ENCODE measurements around the gene ITGAE.
"Not testable (repeated sequence)": the region's sequence is repeated elsewhere in the genome, so short reads cannot be mapped to it uniquely, and the experiment has no call there.

The ITGAE gene

DNA sequence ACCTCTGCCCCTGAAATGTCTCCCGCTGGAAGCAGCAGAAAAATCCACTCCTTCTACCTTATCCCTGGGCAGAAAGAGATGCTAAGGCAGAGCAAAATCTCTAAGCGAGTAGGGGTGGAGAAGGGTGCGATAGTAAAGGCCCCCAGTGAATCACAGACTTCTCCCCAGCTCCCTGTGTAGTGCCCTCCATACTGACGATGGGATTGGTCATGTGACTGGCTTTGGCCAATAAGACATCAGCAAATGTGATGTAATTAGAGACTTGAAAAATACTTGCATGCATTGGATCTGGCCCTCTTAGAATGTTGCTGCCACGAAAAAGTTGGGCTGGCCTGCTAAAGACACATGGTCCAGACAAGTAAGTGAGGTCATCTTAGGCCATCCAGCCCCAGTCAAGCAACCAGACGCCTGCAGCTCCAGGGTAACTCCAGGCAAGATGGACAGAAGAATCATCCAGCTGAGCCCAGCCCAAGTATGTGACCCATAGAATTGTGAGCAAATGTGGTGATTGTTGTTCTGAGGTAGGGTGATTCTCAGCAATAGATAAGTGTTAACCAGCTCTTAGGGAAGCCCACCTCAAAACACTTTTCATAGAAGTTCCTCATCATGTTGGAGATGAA, 41.3 kb downstream of the ITGAE start:
- DNase-seq = no peak

DNA sequence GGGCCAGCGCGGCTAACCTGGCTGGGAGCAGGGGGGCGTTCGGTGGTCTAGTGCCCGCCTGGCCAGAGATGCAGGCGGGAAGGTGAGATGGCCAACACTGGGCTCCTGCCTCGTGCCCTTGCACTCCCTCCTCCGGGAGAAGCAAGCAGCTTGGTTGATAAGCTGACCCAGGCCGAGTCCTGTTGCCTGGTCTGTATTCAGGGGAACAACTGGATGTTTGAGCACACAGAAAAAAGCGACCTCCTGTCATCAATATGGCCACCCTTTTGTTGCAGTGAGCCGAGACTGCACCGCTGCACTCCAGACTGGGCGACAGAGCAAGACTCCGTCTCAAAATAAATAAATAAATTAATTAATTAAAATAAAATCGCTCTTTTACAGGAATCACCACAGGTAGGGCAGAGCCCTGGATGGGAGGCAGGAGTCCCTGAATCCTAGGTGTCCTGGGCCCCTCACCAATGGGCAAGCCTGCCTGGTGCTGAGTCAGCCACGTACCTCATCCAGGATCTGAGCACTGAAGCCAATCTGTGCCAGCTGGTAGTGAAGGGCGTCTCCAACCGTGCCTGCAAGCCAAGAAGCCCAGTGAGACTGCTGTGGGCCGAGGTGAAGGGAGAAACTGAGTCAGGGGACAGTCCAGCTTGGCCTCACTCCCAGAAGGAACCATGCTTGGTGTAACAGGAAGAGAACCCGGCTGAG, 45.5 kb downstream of the ITGAE start:
- no peak for DNase-seq

DNA sequence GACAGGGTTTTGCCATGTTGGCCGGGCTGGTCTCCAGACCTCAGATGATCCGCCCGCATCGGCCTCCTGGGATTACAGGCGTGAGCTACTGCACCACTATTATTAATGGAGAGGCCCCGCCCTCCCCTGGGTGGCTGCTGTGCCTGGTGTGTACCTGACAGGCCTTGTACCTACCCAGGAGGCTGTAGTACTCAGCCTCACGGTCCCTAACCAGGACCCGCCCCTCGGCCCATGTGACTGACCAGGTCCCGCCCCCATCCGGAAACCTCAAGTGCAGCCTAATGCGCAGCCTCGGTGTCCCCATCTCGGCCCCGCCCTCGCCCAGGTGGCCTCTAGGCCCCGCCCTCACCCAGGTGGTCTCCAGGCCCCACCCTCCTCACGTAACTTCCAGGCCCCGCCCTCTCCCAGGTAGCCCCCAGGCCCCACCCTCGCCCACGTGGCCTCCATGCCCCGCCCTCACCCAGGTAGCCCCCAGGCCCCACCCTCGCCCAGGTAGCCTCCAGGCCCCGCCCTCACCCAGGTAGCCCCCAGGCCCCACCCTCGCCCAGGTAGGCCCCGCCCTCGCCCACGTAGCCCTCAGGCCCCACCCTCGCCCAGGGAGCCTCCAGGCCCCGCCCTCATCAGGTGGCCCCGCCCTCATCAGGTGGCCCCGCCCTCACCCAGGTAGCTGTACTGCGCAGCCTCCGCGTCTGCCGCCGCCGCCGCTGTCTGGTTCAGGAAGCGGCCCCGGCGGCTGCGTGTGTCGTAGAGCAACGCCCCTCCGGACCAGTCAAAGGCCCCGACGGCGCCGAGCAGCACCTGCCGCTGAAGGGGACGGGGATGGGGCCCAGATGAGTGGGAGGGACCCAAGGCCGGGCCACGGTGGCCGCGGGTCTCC, 46.3 kb downstream of the ITGAE start:
- peak; percentile 67 to 70 for DNase-seq

DNA sequence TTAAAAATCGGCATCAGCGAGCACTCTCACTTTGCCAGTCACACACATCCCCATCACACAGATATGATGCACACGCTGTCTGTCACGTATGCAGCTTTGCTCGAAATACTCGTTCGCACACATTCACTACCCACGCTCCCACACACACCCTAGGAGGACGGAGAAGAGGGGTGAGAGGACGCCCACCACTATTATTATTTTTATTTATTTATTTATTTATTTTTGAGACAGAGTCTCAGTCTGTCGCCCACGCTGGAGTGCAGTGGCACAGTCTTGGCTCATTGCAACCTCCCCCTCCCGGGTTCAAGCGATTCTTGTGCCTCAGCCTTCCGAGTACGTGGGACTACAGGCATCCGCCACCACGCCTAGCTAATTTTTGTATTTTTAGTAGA, 46.9 kb downstream of the ITGAE start:
- DNase-seq = no peak

DNA sequence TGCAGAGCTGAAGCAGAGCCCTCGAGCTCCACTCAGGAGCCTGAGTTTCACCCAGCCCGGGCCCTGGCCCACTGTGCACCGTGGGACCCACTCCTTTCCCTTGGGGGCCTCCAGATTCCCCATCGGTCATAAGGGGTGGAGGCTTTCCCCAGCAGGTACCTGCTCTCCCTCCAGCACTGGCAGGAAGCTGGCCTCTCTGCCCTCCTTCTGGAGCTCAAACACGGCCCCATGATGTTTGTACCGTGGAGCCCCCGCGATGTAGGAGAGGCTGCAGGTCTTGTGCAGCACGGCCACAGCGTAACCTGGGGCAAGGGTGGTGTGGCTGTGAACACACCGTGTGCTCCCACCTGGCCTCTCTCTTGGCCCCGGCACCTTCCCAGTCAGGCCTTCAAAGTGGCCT, 47.4 kb downstream of the ITGAE start:
- no peak for DNase-seq

DNA sequence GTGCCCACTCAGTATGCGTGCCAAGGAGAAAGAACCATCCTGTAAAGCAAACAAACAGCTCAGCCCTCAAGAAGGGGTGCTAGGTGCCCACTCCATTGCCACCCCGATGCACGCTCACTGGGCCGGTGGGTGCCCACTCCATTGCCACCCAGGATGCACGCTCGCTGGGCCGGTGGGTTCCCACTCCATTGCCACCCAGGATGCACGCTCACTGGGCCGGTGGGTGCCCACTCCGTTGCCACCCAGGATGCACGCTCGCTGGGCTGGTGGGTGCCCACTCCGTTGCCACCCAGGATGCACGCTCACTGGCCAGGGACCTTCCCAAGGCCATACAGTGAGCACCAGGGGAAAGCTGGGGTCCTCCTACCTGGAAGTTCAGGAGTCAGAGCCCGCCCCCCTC, 49.2 kb downstream of the ITGAE start:
- DNase-seq = no peak

DNA sequence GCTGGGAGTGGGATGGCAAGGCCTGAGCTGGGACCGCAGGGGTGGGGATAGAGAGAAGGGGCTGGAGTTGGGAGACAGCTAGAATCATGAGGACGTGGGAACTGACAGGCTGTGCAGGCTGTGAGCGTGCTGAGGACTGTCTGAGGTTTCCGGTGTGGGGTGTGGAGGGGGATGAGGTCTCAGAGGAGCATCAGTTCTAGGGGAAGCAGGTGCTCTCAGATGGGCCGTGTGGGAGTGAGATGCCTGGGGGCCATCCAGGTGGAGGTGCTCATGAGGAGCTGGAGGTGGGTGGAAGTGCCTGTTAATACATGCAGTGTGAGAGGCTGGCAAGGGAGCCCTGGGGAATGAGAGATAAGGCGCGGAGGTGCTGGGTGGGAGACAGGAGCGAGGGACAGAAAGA, 50.1 kb downstream of the ITGAE start:
- DNase-seq = peak in 1 of 2 donors; percentile 34

DNA sequence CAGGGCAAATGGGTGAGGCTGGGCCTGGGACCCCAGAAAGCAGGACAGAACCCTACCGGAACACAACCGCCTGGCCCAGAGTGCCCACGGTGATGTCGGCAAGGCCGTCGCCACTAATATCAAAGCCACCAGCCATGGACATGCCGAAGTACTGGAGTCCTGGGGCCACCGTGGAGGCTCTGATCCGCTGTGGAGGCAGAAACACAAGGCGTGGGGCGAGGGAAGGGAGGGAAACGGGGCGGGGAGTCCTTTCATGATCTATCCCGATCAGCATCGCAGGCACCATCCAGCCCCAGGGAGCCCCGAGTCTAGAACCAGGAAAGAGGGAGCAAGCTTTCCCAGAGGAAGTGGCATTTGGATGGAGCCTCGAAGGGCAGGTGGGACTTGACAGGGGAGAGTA, 50.7 kb downstream of the ITGAE start:
- no peak for DNase-seq

DNA sequence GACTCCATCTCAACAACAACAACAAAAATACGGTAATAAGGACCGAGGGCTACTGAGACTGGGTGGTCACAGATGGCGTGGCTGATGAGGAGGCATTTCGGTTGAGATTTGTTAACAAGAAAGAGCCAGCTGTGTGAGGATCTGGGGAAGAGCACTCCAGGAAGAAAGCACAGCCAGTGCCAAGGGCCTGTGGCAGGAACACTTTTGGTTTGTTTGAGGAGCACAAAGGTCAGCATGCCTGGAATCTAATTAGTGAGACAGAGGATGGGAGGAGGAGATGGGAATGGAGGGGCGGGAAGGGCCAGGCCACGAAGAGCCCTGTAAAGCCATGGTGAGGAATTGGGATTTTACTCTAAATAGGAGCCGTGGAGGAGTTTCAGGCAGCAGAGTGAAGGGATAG, 52.4 kb downstream of the ITGAE start:
- DNase-seq = no peak

DNA sequence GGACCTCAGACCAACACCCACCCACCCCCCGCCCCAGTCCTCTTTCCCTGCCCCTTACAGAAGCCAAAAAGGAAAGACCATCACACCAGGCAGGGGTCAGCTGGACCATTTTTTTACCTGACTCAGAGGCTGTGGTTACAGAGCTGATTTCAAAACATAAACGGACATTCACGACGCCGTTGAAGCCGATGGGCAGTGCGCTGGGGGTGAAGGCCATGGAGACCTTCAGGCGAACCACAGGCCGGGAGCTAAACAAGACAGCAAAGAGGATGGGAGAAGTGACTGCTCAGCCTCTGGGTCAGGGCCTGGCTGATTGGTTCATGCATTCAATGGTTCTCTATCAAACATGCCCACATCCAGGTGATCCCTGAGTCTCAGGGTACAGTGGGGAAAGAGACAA, 53.2 kb downstream of the ITGAE start:
- DNase-seq = no peak

DNA sequence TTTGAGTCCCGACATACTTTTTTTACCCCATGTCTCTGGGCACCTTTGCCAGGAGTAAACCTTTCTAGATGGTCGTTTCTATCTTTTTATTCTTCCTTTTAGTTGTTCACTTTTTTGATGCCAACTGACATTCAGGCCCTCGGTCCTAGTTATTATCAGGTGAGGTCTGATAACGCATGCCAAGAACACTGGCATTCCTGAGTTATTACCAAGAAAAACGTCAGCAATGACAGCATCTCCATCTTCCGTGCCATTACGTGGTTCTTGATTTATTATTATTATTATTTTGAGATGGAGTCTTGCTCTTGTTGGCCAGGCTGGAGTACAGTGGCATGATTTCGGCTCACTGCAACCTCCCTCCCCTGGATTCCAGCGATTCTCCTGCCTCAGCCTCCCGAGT, 55.9 kb downstream of the ITGAE start:
- DNase-seq = no peak

DNA sequence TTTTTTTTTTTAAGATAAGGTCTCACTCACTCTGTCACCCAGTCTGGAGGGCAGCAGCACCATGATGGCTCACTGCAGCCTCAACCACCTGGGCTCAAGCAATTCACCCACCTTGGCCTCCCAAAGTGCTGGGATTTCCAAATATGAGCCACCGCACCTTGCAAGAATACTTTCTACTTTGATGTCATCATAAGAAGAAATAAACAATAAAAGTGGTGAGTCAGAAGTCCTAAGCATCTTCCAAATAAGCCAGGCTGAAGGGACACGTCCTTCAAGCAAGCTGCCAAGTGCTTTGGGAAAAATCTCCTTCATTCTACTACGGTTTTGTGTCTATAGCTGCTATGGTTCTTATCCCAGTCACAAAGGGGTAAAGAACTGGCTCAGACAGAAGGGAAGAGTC, 57.0 kb downstream of the ITGAE start:
- no peak for DNase-seq

DNA sequence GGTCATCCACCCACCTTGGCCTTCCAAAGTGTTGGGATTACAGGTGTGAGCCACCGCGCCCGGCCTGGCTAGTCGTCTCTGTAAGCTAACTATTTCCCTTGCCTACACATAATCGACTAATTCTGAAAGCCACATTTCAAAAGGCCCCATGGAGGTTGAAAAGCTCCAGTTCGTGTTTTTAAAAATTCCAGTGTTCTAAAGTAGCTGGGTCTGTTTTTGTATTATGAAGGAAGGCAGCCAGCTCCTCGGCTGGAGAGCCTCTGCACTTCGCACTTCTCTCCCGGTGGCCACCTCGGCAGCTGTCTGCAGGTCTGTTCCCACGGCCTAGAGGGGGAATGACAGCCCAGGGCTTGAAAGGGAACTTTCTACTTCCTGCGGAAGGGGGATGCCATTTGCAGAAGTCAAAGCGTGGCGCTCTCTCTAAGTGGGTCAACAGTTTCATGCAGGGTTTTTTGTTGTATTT, 60.3 kb downstream of the ITGAE start:
- DNase-seq = peak; percentile 27 to 38

DNA sequence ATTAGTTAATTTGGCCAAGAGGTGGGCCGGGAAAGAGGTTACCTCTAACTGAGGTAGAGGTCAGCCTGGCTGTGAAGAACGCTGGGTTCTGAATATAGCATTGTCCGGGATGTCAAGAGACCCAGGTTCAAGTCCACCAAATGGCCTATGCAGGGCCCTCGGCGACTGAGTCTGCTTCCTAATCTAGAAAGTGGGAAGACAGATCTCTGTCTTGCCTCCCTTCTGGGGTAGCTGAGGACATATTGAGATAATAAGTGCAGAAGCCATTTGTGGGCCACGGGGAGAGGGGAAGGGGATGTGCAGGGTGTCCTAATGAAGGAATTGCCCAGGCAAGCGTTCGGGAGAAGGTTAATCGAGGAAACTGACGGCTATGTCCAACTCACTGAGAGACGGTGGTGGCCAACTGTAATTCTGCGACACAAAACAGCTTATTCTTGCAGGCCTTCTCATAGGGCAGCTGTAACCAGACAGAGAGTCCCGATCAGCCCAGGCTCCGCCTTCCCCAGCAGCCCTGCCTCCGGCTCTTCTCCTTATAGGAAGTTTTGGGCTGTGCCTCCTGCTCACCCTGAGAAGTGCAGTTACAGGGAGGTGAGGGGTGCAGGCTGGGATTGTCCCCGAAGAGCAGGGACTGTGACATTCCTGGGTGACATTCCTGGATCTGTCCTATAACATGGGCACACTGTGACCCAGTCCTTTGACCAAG, 61.4 kb downstream of the ITGAE start:
- DNase-seq = no peak

DNA sequence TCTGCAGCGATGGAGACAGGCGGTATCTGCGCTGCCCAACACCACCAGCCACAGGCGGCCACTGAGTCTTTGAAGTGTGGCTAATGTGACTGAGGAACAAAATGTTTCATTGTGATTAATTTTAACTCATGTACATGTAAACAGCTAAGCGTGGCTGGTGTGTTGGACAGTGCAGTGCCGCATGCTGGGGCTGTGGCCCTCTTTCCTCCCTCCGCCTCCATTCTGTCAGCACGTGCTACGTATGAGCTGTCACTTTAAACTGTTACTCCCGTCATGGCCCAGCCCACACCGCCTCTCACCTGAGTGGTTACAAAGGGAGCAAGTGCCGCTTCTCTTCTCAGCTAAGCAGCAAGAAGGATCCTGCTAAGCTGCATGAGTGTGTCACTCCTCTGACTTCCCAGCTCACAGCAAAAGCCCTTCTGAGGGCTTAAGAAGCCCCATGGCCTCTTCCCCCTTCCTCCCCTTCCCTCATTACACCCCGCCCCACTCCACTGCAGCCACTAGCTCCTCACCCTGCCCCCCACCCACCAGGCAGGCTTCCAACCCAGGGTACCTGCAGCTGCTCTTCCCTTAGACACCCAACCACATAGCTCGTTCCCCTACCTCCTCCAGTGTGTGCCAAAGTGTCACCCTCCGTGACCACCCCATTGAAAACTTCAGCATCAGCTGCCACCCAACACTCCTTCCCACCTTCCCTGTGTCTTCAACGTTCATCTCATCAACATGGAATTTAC, 62.3 kb downstream of the ITGAE start:
- peak; percentile 74 to 75 for DNase-seq

DNA sequence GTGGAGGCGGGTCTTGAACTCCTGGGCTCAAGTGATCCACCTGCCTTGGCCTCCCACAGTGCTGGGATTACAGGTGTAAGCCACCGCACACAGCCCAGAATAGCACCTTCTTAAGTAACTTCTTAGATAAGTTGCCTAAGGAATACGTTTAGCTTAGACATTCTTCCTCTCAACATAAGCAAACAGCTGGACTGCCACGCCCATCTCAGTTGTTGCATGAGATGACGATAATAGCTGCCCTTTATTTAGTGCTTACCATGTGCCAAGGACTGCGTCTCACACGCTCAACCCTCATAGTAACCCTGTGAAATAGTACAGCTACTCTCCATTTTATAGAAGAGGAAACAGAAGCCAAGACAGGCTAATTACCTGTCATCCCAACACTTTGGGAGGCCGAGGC, 65.5 kb downstream of the ITGAE start:
- DNase-seq = no peak

DNA sequence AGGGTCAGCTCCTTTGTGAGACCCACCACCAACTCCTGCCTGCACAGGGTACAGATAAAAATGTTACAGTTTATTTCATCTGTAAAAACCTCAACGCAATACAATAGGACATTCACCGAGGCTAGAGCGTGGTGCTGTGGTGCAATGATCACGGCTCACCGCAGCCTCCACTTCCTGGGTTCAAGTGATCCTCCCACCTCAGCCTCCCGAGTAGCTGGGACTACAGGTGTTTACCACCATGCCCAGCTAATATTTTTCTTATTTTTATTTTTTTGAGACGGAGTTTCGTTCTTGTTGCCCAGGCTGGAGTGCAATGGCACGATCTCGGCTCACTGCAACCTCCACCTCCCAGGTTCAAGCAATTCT, 66.1 kb downstream of the ITGAE start:
- not testable (repeated sequence) for DNase-seq

DNA sequence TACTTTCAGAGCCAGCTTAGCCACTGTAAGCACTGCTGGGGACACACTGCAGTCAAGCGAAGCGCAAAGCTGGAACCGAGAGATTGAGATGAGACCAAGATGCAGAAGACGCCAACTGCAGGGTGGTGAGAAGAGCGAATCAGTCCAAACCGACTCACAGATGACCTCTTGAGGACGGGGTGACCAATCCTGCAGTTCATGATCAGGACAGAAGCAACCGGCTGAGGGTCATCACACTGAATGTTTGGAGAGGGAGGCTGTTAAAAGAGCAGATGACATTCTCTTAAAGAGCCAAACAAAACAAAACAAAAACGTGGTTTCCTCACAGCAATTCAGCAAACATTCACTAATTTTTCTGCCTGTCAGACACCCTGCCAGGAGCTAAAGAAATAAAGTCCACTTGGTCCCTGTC, 68.8 kb downstream of the ITGAE start:
- DNase-seq = no peak

DNA sequence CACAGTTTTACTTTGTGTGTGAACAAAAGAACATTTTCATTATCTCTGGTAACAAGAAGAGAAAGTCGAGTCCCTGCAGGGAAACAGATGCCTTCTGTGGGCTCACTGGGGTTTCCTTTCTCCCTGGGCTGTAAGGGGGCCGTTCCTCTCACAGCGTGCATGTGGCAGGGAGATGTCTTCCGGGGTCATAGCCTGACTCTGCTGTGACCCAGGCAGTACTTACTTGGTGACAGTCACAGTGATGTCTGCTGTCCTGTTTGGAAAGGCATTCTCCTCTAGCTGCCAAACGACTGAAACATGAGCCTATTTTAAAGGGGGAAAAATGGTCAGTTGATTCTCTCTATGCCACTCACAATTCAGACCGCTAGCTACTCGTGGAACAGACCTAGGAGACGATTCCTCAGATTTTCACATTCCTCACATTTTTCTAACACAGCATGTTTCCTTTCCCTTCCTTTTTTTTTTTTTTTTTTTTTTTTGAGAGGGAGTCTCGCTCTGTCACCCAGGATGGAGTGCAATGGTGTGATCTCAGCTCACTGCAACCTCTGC, 70.0 kb downstream of the ITGAE start:
- DNase-seq = no peak

DNA sequence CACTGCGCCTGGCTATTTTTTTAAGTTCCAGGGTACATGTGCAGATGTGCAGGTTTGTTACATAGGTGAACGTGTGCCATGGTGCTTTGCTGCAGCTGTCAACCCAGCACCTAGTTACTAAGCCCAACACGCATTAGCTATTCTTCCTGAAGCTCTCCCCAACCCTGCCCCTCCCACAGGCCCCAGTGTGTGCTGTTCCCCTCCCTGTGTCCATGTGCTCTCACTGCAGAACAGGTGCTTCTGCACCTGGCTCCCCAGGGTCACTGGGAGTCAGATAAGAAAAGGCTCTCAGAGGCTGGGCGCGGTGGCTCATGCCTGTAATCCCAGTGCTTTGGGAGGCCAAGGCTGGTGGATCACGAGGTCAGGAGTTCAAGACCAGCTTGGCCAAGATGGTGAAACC, 71.1 kb downstream of the ITGAE start:
- DNase-seq = no peak

DNA sequence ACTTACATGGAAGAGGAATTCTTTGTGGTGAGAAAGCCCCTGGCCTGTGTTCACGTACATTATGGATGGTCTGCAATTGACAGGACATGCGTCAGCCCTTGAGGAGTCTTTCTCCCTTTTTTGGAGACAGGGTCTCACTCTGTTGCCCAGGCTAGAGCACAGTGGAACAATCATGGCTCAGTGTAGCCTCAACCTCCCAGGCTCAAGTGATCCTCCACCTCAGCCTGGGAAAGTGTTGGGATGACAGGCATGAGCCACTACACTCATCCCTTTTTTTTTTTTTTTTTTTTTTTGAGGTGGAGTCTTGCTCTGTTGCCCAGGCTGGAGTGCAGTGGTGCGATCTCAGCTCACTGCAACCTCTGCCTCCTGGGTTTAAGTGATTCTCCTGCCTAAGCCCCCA, 72.9 kb downstream of the ITGAE start:
- DNase-seq = not testable (repeated sequence)

DNA sequence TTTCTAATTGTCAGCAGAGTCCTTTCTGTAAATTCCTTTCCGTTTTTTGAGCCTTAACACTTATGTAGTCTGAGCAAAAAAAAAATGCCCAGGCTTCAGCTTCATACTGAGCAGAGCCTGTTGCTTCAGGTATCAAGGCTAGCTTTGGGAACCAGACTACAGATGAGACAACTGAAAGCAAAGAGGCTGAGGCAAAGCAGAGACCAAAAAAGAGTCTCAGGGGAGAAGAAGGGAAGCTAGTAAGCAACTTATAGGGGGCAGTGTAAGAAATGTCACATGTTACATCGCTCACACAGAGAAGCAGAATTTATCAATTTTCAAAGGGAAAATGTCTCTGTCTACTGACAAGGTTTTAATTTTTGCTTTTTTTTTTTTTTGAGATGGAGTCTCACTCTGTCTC, 73.9 kb downstream of the ITGAE start:
- no peak for DNase-seq

All from stimulated activated CD4-positive, alpha-beta T cell treated with anti-CD3 and anti-CD28 coated beads, Interleukin-2, amount 100 ng/mL, for 24 hours (primary cell).